HG03439 (cell line): ENCODE data around the gene DMD.
"Not testable (repeated sequence)": the region's sequence is repeated elsewhere in the genome, so short reads cannot be mapped to it uniquely, and the experiment has no call there.

ENCODE experiments used
- ATAC-seq: cut with Tn5 transposase; IDR thresholded peaks from one replicate; pipeline ENCODE4 v1.9.1; 2021; ENCODE audit warnings: mild to moderate bottlenecking, moderate library complexity; ENCODE audit not compliant: unreplicated experiment

DMD gene

DNA sequence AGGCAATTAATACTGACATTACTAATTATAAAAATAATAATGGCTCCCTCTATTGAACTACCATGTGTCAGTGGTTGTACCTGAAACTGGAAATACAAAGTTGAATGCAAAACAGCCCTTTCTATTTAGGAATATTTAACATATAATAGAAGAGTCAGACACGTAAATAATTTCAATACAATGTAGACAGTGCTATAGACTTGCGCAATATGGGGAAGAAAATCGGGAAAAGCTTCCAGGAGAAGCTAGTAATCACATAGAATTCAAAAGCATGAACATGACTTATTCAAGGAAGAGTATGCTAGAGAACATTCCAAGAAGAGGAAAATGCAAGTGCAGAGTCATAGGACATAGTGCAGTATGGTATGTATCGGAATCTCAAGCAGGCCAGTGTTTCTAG lies 1730.7 kb downstream of the DMD start:
- no peak for ATAC-seq

- ATAC-seq = no peak
These were observed 1740.1 kb downstream of the DMD start for GRCh38 chrX:31471229-31471628.

- not testable (repeated sequence) for ATAC-seq
These were observed 1740.6 kb downstream of the DMD start for GRCh38 chrX:31470753-31471152.

- ATAC-seq = no peak
These were observed 1746.9 kb downstream of the DMD start for GRCh38 chrX:31464306-31464915.

DNA sequence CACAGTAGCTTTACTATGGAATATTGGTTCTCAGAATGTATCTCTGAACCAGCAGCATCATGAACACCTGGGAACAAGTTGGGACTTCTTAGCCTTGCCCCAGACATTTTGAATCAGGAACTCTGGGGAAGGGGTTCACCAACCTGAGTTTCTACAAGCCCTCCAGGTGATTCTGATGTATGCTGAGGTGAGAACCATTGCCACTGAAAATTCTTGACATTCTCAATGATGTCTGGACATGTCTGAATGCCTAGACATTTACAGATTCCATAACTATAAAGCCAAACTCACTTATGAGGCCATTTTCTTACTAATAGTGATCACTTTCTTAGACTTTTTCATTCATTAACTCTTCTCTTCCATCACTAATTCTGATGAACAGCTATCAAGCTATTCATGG lies 1750.1 kb downstream of the DMD start:
- ATAC-seq = no peak

GRCh38 chrX:31459361-31459760 lies 1752.0 kb downstream of the DMD start:
- ATAC-seq = no peak

DNA sequence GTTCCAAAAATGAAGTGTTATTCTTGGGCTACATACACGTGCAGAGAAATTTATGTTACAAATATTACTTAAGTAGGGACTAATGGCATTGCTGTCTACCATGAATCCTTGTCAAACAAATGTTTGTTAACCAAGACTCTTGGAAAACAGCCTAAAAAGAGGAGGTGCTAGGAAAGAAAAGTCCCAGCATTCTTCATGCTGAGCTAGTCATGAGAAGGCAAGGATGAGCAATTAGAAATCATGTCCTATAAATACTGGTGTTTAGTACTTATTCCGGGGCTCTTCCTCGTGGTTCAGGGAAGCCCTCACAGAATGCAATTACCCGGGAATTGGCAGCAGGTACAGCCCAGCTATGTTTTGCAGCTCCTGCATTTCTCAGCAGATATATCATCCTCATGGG lies 1761.4 kb downstream of the DMD start:
- ATAC-seq = no peak

DNA sequence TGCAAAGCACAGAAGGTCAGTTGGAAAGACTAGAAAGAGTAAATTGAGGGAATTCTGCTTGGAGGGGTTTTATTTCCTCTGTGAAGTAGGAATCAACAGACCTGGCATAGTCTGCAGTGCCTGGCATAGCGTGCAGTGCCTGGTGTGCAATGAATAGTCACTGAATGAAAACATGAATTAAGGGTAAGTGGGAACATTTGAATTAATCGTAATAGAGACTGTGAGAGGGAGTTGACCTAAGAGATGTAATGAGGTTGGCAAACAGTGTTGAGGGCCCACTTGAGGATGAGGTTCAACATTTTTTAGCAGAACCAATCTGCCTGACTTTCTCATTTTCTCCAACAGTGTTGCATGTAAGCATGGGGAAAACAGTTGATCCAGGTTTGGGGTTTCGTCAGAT lies 1762.3 kb downstream of the DMD start:
- ATAC-seq = no peak

DNA sequence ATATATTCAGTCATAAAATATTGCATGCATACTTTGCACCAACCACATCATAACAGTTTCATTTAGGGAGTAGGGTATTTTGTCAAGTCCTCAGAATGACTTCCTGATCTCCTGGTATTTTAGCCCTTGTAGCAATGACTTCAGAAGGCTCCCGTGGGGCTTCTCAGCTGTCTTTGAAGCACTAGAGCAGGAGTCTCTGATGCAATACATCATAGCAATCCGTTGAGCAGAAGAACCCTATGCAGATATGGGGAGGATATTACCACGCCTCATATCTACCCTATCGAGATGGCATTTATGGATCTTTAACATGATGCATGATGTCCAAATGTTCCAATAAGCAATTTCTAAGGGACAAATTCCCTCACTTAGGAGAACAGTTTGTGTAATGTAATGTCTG lies 1765.8 kb downstream of the DMD start:
- no peak for ATAC-seq

DNA sequence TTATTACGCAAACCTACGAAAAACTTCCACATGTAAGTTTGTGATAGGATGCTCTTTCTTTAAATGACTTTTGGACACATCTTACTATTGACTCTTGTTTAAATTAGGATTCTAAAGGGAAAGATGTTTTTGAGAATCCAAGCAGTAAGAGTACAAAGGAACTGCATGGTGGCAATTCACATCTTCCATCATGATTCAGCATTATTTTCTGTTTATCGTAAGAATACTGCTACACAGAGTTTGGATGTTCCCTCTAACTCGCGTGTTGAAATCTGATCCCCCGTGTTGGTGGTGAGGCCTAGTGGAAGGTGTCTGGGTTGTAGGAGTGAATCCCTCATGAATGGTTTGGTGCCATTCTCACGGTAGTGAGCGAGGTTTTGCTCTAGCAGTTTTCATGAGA lies 1767.7 kb downstream of the DMD start:
- no peak for ATAC-seq

DNA sequence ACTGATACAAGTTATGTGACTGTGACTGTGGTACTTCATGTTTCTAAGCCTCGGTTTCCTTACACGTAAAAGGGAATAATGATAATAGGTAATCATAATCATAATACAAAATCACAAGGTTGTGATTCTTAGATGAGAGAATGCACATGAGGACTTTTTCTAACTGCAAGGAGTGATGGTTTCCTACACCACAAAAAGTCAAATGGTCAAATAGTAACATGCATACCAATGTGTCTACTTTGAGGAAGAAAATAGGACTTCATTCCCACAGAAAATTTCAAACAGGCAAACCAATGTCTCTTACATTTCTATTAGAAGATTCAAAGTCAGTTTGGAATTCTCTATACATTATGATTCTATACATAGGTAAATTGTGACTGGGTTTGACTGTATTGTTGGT lies 1770.8 kb downstream of the DMD start:
- ATAC-seq = no peak

GRCh38 chrX:31436424-31436823 lies 1774.9 kb downstream of the DMD start:
- ATAC-seq = no peak

DNA sequence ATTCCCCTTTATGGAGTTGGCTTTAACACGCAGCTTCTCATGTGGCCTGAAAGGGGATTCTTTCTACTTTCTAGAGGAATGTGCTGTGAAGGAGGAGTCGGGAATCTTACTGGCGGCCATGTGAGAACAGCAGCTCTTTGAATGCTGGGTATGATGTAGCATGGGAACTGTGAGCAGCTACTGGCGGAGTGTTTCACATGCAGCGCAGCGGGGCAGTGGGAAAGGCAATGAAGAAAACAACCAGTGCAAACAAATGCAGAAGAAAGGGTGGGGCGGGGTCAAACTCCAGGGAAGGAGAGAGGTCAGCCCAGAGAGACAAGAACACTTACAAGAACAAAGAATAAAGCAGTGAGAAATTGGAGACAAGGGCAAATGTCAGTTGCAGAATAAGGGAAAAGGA lies 1775.8 kb downstream of the DMD start:
- no peak for ATAC-seq

DNA sequence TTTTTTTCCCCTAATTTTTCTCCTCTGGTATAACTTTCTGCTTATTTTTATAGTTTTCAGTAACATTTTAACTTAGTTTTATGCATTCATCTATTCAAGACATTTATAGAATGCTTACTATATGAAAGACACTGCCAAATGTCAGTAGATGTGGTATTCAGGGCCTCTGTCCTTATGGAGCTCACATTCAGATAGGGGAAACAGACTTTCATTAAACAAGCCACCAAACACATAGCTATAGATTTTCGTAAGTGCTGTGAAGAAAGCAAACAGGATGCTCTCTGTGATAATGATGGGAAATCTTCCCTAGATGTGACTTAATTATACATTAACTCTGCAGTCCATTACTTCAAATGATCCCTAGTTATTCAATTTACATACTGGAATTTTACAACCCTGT lies 1777.5 kb downstream of the DMD start:
- no peak for ATAC-seq

- no peak for ATAC-seq
These were observed 1781.4 kb downstream of the DMD start for GRCh38 chrX:31429915-31430314.

GRCh38 chrX:31423609-31424189 lies 1787.7 kb downstream of the DMD start:
- ATAC-seq = no peak

GRCh38 chrX:31421441-31421840 lies 1789.9 kb downstream of the DMD start:
- ATAC-seq = no peak

DNA sequence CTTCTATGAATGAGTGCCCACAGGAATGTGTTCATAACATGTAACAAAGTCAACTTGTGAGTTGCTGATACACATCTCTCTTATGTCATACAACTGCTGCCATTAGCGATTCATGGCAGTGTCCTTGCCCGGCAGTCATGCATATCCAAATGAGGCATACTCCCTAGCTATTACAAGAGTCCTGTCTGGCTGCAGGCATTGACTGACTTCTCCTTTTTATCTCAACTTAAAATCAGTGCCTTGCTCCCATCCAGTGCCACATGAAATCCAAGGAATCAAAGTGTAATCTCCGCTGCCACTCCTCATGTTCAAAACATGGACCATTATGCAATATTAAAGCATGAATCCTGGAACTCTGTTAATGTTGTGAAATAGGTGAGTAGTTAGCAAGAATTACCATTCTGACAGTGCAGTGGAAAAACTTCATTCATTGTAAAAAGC lies 1790.6 kb downstream of the DMD start:
- no peak for ATAC-seq

DNA sequence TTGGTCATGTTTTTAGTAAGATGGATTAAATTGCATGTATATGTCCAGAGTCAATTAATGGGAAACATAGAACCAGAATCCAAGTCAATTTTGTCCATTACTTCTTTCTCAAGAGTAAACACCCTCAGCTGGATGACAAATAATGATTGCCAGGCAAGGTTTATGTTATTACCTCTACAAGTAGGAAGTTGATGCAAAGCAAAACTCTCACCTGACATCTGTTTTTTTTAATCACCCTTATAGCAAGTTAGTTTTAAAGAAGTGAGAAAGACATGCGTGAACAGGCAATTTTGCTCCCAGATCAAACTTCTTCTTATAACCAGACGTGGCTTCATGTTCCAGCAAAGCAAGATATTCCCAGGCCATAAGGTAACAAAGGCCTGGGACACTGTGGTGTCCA lies 1791.0 kb downstream of the DMD start:
- no peak for ATAC-seq

- no peak for ATAC-seq
These were observed 1814.2 kb downstream of the DMD start for GRCh38 chrX:31397119-31397518.

- no peak for ATAC-seq
These were observed 1818.8 kb downstream of the DMD start for GRCh38 chrX:31392513-31392912.

GRCh38 chrX:31388946-31389345 lies 1822.4 kb downstream of the DMD start:
- ATAC-seq = no peak

DNA sequence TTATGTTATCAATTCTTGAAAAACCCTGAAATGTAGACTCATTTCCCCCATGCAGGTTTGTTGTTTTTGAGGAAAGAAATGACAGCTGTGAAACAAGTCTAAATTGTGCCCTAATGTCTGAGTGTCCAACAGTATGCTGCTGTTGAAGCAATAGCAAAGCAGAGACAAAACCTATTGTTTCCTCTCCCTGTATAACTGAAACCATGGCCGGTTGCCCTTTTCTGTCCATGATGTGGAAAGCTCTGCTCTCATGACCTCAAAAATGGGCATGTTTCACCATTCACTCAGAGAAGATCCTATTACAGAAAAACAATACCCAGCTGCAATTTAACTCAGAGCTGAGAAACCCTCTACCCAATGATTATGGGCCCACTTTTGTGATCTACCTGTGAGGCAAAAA lies 1826.9 kb downstream of the DMD start:
- no peak for ATAC-seq
